Lower leg skin (tissue), 4 donors: ENCODE measurements around the gene TCF7L2. TPM values are rescaled to one million over a fixed set of nuclear protein-coding genes. Genes with fewer than 3 reads are reported as not detected.
A peak's percentile ranks its signal among the peaks of the same experiment; 100 is the strongest.

Experiments
- DNase-seq, 2 donors: peaks; one replicate each; pipeline ENCODE4 v3.0.0-alpha.2; 2019; ENCODE audit warnings: low spot score in 2 of 2
- H3K4me3 ChIP-seq: fragments of 200-600 bp; sonication (generic); 2 replicates; pipeline ENCODE4 v1.5.1; 2017; ENCODE audit warnings: mild to moderate bottlenecking, low read depth; ENCODE audit not compliant: poor library complexity, severe bottlenecking
- CTCF ChIP-seq, 3 donors: fragments of 450-650 bp; IDR thresholded peaks; one replicate each; pipeline ENCODE4 v1.5.1; 2016; ENCODE audit warnings: antibody characterized with exemption in 3 of 3, mild to moderate bottlenecking in 3 of 3, moderate library complexity in 2 of 3
- POLR2A ChIP-seq, 2 donors: fragments of 450-650 bp; IDR thresholded peaks; one replicate each; pipeline ENCODE4 v1.6.1; 2016 to 2017; ENCODE audit warnings: antibody characterized with exemption in 2 of 2, mild to moderate bottlenecking in 1 of 2, moderate library complexity in 1 of 2
- WGBS, 2 donors: methylation state at CpG; one replicate each; pipeline ENCODE4 v1.1.5; 2018; 5-methylcytosine and 5-hydroxymethylcytosine counted together
- intact Hi-C: fragments of 100-400 bp; cut with DNase I; formaldehyde crosslinking; loops from one replicate; pipeline ENCODE4 v1.15.0; 2023; ENCODE audit warnings: low total_unique reads
- total RNA-seq, 4 donors: library from RNA; depleted of rRNA; stranded (reverse); fragments of >200 nt; gene quantifications; one replicate each; pipeline ENCODE4 v1.1.0, GENCODE V29; 2016

TCF7L2 gene
- 10 to 100 TPM in 3 of 4 donors, 1 to 10 TPM in 1; 5.6 to 23.1 (median 16.2) TPM for total RNA-seq

GRCh38 chr10:112949875-112950507 lies at the start of gene TCF7L2:
Gene TCF7L2 (plus strand): TSS chr10:112950247. CDS start chr10:112950757, 510 bp downstream.
- peak; percentile 96 to 99 for DNase-seq
- WGBS, 2 donors, result 1% methylated on average over 39 of the region's 39 CpGs
- TF ChIP-seq CTCF (IDR thresholded peaks at IDR 0.05), result no peak
- TF ChIP-seq POLR2A (IDR thresholded peaks at IDR 0.05), result no peak
- intact Hi-C loops, result loop anchor here (10.0 kb wide), 1 partner anchor 155 kb away; no protein-coding TSS in a partner anchor
- H3K4me3 ChIP-seq, result peak within 1 kb of the TSS; percentile 45

DNA sequence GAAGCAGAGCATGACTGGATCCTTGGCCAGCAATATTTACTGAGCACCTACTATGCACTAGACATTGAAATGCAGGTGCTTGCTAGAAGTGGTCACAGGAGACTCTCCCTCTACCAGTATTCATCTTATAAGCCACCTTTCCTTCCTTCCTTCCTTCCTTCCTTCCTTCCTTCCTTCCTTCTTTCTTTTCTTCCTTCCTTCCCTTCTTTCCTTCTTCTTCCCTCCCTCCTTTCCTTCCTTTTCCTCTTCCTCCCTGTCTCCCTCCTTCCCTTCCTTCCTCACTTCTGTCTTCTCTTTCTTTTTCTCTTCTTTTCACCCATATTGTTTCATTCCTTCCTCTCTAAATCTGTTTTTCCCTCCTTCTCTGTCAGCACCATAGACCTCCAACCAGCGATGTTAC lies 47.3 kb upstream of the TCF7L2 start:
- intact Hi-C loops, result no loop called here
- DNase-seq, result no peak
- TF ChIP-seq CTCF (IDR thresholded peaks at IDR 0.05) (no peak), POLR2A (IDR thresholded peaks at IDR 0.05) (no peak)
- WGBS, 2 donors, result 90 to 93% methylated on average over 1 of the region's 1 CpG
- H3K4me3 ChIP-seq, result no peak overlapping the region

- H3K4me3 ChIP-seq, result no peak overlapping the region
- DNase-seq, result no peak
- intact Hi-C loops, result no loop called here
- TF ChIP-seq POLR2A (IDR thresholded peaks at IDR 0.05) (no peak), CTCF (IDR thresholded peaks at IDR 0.05) (no peak)
- 59 to 74% methylated on average over 2 of the region's 2 CpGs for WGBS, 2 donors
Observed at GRCh38 chr10:112904000-112904399, 46.0 kb upstream of the TCF7L2 start.

DNA sequence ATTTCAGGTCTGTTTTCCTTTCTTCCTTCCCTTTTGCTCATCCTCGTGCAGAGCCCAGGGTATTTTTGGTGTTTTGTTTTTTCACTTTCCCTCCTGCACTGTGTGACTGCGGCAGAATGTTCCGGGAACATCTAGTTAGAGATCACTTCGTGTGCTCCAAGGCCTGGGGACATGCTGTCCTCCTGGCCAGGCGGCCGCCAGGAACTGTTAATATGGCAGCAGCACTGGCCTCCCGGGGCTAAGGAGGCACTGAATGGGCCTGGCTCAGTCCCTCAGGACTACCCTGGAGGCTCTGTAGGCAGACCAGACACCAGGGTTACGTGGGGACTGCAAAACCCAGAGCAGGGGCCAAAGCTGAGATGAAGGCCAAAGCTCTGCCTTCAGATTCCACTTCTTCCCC lies 43.1 kb upstream of the TCF7L2 start:
- peak in 1 of 2 donors; percentile 49 for DNase-seq
- intact Hi-C loops, result no loop called here
- H3K4me3 ChIP-seq, result no peak overlapping the region
- WGBS, 2 donors, result 81 to 89% methylated on average over 8 of the region's 8 CpGs
- TF ChIP-seq POLR2A (IDR thresholded peaks at IDR 0.05), result no peak
- TF ChIP-seq CTCF (IDR thresholded peaks at IDR 0.05), result no peak

- 85 to 88% methylated on average over 6 of the region's 6 CpGs for WGBS, 2 donors
- intact Hi-C loops, result no loop called here
- H3K4me3 ChIP-seq, result no peak overlapping the region
- DNase-seq, result no peak
- TF ChIP-seq CTCF (IDR thresholded peaks at IDR 0.05), result no peak
- no peak for TF ChIP-seq POLR2A (IDR thresholded peaks at IDR 0.05)
Observed at GRCh38 chr10:112907893-112908292, 42.2 kb upstream of the TCF7L2 start.

DNA sequence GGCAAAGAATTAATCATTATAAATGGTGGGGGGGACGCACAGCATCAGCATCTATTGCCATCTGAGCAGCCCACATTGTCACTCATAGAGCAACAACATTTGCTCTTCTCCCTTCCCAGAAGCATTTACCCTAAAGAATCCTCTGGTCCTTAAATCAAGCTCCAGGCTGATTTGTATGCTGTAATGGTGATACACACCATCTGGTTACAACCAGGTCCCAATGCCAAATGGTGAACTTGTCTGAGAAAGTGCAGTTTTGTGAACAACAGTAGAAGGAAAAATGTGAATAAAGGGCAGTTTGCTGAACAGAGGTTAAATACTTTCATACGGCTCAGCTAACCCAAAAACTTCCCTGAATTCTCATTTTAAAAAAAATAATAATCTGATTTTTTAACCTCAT lies 38.8 kb upstream of the TCF7L2 start:
- H3K4me3 ChIP-seq, result no peak overlapping the region
- intact Hi-C loops, result no loop called here
- DNase-seq, result peak in 1 of 2 donors; percentile 1
- 78 to 94% methylated on average over 2 of the region's 2 CpGs for WGBS, 2 donors
- TF ChIP-seq POLR2A (IDR thresholded peaks at IDR 0.05) (no peak), CTCF (IDR thresholded peaks at IDR 0.05) (no peak)
